Stimulated activated CD8-positive, alpha-beta memory T cell treated with anti-CD3 and anti-CD28 coated beads, Interleukin-15, amount 100 ng/mL, for 4 hours (primary cell): Measurements from ENCODE around the gene OMA1.

Experiments
- DNase-seq, 2 donors: peaks; one replicate each; pipeline ENCODE4 v3.0.0-alpha.2; 2020; ENCODE audit warnings: low read depth in 2 of 2

Gene OMA1

GRCh38 chr1:58459911-58460310 is 86.6 kb downstream of the OMA1 start:
- DNase-seq = no peak

- no peak for DNase-seq
These were observed 89.4 kb downstream of the OMA1 start for GRCh38 chr1:58457023-58457635.

GRCh38 chr1:58456470-58456869 is 90.1 kb downstream of the OMA1 start:
- no peak for DNase-seq

GRCh38 chr1:58454807-58455206 is 91.7 kb downstream of the OMA1 start:
- DNase-seq = no peak

GRCh38 chr1:58454385-58454784 is 92.1 kb downstream of the OMA1 start:
- DNase-seq = no peak

GRCh38 chr1:58451560-58452191 is 94.8 kb downstream of the OMA1 start:
- no peak for DNase-seq

- no peak for DNase-seq
These were observed 98.6 kb downstream of the OMA1 start for GRCh38 chr1:58447886-58448285.

- no peak for DNase-seq
These were observed 99.5 kb downstream of the OMA1 start for GRCh38 chr1:58447042-58447441.

- DNase-seq = no peak
These were observed 100.2 kb downstream of the OMA1 start for GRCh38 chr1:58446368-58446767.

GRCh38 chr1:58443986-58444868 is 102.3 kb downstream of the OMA1 start:
- no peak for DNase-seq

GRCh38 chr1:58442114-58442513 is 104.4 kb downstream of the OMA1 start:
- DNase-seq = no peak

GRCh38 chr1:58441699-58442098 is 104.8 kb downstream of the OMA1 start:
- DNase-seq = no peak

- no peak for DNase-seq
These were observed 105.8 kb downstream of the OMA1 start for GRCh38 chr1:58440696-58441095.

- no peak for DNase-seq
These were observed 106.6 kb downstream of the OMA1 start for GRCh38 chr1:58439946-58440345.

- DNase-seq = no peak
These were observed 108.1 kb downstream of the OMA1 start for GRCh38 chr1:58438468-58438867.

GRCh38 chr1:58437623-58438022 is 108.9 kb downstream of the OMA1 start:
- no peak for DNase-seq

GRCh38 chr1:58436615-58437297 is 109.8 kb downstream of the OMA1 start:
- DNase-seq = no peak

GRCh38 chr1:58435376-58435775 is 111.2 kb downstream of the OMA1 start:
- no peak for DNase-seq

- DNase-seq = no peak
These were observed 111.9 kb downstream of the OMA1 start for GRCh38 chr1:58434607-58435006.

GRCh38 chr1:58434181-58434580 is 112.3 kb downstream of the OMA1 start:
- no peak for DNase-seq

- no peak for DNase-seq
These were observed 113.5 kb downstream of the OMA1 start for GRCh38 chr1:58432851-58433668.
